Measurements from ENCODE around the gene MAPK14.

The MAPK14 gene

DNA sequence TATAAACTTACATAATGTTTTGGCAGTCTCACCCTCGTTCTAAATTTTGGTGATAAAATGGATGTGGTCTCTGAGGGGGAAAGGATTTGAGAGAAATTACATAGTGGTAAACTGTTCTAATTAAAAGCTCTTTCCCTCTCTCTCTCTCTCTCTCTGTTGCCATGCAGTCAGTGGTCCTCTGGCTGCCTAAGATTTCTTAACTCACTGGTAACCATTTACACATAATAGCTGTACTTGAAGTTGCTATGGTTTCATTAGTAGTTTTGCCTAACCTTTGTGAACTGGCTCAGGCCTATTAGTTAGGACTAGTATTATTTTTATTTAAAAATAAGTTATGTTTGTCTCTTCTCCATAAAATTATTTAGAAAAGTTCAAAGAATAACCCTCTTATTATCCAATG is 42.0 kb downstream of the MAPK14 start:
- no peak for DNase-seq (ENCODE audit: low spot score)

DNA sequence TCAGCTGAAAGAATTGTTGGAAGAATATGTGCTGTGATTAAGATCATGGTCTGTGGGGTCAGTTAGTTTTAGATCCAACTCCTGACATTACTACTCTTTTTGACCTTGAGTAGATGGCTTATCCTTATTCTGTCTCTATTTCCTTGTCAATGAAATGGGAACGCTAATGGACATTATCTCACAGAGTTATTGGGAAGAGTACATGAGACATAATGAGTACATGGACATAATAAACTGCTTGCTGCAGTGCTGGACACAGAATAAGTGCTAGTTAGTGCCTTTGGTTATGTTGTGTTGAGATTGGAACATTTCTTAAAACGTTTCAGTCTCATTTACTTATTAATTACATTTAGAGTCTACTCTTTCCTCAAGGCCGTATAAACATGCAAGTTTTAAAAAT is 42.6 kb downstream of the MAPK14 start:
- DNase-seq (ENCODE audit: low spot score) = no peak

DNA sequence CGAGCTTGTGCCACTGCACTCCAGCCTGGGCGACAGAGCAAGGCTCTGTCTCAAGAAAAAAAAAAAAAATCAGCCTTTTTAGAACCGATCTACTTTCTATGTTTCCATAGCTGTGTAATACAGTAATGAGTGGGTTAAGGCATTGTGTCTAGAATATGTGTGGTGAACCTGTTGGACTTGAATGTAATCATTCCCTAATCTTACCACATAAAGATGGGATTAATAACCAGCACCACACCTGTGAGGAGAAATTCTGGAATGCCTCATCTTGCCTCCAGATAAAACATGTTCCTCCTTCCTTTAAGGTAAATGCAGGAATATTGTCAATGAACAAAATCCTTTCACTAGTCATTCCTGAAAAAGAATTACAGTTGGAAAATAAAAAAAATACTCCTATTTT is 43.7 kb downstream of the MAPK14 start:
- DNase-seq (ENCODE audit: low spot score) = no peak

DNA sequence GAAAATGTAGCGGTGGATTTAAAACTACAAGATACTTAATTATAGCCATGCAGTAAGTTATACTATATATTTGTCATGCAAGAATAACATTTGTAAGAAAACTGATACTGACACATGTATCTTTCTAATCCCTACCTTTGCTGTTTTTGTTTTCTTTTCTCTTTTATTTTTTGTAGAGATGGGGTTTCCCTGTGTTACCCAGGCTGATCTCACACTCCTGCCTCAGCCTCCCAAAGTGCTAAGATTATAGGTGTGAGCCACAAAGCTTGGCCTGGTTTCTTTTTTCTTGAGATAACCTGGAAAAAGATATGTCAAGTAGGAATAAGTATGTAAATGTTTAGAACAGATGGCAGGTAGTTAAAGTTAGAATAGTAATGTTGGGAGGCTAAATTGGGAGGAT is 44.1 kb downstream of the MAPK14 start:
- no peak for DNase-seq (ENCODE audit: low spot score)

DNA sequence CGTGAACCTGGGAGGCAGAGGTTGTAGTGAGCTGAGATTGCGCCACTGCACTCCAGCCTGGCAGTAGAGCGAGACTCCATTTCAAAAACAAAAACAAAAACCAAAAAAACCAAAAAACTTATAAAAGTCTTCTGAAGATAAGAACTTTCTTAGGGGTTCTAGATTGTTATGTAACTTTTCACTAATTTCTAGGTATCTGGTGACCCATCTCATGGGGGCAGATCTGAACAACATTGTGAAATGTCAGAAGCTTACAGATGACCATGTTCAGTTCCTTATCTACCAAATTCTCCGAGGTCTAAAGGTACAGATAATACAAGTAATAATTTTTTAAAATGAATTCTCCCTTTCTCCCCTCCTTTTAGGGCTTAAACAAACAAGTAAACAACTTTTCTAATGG is 45.1 kb downstream of the MAPK14 start:
- no peak for DNase-seq (ENCODE audit: low spot score)

DNA sequence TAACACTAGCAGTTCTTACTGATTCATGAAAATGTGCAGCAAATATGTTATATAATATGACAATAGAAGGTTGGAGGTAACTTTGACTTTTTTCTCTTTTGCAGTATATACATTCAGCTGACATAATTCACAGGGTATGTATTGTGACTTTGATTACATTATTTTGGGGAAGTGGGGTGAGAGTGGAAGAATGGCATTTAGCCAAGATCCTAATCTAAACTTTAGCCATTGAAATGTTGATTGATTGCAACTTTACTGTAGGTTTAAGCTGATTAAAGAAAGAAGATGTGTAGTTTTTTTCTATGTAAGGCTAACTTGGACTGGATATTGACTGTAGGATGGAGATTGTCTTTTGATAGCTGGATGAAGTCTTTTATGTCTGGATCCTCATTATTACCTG is 46.0 kb downstream of the MAPK14 start:
- DNase-seq (ENCODE audit: low spot score) = no peak

DNA sequence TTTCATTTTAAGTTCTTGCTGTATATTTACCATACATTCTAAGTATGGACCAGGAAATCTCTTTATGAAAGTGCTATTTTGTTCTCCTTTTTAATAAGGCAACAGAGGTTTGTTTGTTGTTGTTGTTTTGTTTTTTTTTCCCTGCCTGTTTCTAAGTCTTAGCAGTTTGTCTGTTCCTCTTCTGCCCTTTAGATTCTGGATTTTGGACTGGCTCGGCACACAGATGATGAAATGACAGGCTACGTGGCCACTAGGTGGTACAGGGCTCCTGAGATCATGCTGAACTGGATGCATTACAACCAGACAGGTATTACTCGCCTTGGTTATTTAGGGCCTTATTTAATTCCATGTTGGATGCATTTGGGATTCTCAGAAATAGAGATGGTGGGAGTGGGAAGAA is 48.0 kb downstream of the MAPK14 start:
- peak; percentile 73 for DNase-seq (ENCODE audit: low spot score)

DNA sequence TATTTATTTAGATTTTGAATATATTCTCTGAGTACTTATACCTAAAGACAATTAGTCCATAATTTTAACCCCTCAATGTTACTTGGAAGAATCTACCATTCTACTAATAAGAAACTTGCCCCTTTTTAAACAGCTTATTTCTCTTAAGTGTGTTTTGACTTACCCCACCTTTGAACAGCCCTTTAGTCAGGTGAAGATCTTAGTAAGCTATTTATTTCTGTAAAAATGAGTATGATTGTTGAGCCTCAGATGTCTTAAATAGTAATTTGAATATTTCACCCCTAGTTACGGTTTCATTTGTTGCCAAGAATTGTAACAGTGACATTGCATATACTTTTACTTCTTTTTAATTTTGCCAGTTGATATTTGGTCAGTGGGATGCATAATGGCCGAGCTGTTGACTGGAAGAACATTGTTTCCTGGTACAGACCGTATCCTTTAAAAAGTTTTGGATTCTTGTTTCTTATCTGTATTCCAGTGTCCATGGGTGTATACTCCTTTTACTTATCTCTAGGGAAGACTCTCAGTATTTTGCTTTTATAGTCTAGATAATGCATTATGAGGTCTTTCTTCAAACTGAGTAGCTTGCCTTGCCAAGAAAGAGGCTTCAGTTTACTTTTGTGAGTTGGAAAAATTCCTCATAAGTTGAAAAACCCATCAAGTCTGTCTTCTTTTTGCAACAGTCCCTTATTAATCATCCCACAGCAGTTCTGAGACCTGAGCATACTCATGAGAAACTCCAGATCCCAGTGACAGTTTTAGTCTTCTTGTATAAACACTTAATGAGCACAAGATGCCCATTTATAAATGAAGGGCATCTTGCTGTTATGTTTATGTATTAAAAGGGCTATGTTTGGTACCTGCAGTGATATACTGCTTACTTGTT is 48.8 kb downstream of the MAPK14 start:
- DNase-seq (ENCODE audit: low spot score) = peak; percentile 38

DNA sequence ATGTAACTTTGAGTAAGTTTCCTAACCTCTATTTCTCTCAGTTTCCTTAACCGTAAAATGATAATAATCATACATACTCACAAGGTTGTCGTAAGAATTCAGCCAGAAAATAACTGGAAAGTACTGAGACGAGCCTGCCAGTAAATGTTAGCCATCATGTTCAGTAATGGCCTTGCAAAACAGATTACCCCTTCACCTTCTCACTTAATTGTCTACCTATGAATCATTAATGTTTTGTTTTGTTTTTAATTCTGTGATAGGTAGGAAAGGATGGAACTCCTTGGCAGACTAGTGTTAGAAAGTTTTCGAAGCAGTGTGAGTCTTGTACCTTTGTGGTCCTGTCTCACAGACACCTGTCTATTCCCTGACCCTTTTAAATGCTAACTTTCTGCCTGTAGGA is 50.6 kb downstream of the MAPK14 start:
- DNase-seq (ENCODE audit: low spot score) = no peak

DNA sequence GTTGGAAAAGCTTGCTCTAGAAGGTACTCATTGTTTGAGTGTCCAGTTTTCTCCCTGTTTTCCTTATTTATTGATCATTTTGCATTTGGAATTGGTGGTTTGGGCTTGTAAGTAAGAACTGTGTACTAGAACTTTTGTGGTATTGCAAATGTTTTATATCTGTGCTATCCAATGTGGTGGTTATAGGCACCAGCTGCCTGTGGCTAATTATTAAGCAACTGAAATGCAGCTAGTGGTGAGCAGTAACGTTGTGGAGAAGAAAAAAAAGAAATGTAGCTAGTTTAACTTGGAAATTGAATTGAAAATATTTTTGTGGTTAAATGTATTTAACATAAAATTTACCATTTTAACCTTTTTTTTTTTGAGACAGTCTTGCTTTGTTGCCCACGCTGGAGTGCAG is 52.0 kb downstream of the MAPK14 start:
- no peak for DNase-seq (ENCODE audit: low spot score)

DNA sequence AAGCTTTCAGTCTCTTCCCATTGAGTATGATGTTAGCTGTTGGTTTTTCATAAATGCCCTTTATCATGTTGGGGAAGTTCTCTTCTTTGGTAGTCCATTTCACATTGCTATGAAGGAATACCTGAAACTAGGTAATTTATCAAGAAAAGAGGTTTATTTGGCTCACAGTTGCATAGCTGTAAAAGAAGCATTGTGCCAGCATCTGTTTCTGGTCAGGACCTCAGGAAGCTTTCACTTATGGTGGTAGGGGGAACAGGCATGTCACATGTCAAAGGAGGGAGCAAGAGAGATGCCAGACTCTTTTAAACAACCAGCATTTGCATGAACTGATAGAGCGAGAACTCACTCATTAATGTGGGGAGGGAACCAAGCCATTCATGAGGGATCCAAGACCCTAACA is 54.7 kb downstream of the MAPK14 start:
- DNase-seq (ENCODE audit: low spot score) = no peak

DNA sequence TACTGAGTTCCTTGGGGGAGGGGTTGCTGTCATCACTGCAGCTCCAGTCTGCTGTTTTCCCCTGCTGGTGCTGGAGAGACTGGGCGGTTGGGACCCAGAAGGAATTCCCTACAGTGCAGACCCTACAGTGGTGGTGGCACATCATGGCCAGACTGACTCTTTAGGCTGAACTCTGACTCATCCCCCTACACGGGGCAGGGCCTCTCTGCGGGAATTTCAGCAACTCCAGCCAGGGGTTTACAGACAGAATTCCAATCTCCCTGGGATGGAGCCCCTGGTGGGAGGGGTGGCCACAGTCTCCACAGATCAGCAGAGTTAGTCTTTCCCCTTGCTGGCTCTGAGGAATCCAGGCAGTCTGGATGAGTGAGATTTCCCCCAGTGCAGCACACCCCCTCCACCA is 55.8 kb downstream of the MAPK14 start:
- no peak for DNase-seq (ENCODE audit: low spot score)

DNA sequence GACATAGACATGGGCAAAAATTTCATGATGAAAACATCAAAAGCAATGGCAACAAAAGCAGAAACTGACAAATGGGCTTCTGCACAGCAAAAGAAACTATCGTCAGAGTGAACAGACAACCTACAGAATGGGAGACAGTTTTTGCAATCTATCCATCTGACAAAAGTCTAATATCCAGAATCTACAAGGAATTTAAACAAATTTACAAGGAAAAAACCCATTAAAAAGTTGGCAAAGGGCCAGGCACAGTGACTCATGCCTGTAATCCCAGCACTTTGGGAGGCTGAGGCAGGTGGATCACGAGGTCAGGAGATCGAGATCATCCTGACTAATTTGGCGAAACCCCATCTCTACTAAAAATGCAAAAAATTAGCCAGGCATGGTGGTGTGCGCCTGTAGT is 60.6 kb downstream of the MAPK14 start:
- DNase-seq (ENCODE audit: low spot score) = peak; percentile 9

DNA sequence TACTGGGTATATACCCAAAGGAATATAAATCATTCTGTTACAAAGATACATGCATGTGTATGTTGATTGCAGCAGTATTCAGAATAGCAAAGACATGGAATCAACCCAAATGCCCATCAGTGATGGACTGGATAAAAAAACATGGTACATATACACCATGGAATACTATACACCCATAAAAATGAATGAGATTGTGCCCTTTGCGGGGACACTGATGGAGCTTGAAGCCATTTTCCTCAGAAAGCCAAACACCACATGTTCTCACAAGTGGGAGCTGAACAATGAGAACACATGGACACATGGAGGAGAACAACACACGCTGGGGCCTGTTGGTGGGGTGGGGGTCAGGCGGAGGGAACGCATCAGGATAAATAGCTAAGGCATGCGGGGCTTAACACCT is 61.4 kb downstream of the MAPK14 start:
- no peak for DNase-seq (ENCODE audit: low spot score)

DNA sequence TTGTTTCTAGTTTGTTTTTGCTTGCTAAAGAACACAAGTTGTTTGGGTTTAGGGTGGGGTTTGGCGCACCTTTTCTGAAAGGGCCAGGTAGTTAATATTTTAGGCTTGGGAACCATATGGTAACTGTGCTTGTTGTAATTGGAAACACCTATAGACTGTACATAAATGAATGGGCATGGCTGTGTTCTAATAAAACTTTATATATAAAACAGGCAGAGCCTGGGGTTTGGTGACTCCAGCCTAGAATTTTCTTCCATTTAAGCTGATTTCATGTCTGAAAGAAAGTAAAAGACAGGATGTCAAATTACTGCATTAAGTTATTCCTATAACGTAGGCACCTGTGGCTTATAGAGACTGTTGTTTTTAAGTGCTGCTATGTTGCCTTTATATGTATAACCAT is 66.6 kb downstream of the MAPK14 start:
- no peak for DNase-seq (ENCODE audit: low spot score)

DNA sequence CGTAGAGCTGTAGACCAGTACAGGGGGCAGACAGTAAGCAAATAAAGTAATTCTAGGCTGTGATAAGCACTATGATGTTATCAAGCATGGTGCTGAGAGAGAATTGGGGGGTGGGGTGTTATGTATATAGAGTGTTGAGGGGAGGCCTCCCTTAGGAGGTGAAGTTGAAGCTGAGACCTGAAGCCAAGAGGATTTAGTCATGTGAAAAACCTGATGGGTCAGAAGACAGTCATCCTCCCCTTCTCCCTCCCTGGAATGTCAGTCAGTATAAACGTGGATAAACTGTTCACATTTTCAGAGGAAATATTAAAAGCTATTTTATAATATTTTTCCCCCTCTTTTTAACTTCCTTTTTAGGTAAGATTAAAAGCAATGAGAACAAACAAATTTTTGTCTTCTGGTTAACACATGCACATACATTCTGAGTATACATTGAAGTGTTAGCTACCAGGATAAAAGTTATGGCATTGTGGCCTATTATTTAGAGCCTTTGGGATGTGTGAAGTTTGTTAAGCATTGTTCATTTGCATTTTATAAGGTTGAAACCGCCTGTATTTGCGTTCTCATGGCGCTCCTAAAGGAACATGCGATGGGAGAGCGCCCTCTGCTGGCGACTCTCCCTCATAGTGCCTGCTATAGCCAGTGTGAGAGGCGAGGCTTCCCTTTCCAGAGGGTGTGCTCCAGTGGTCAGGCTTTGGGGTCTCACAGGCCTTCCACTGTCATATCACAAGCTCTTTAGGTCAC is 67.3 kb downstream of the MAPK14 start:
- DNase-seq (ENCODE audit: low spot score) = peak; percentile 93

DNA sequence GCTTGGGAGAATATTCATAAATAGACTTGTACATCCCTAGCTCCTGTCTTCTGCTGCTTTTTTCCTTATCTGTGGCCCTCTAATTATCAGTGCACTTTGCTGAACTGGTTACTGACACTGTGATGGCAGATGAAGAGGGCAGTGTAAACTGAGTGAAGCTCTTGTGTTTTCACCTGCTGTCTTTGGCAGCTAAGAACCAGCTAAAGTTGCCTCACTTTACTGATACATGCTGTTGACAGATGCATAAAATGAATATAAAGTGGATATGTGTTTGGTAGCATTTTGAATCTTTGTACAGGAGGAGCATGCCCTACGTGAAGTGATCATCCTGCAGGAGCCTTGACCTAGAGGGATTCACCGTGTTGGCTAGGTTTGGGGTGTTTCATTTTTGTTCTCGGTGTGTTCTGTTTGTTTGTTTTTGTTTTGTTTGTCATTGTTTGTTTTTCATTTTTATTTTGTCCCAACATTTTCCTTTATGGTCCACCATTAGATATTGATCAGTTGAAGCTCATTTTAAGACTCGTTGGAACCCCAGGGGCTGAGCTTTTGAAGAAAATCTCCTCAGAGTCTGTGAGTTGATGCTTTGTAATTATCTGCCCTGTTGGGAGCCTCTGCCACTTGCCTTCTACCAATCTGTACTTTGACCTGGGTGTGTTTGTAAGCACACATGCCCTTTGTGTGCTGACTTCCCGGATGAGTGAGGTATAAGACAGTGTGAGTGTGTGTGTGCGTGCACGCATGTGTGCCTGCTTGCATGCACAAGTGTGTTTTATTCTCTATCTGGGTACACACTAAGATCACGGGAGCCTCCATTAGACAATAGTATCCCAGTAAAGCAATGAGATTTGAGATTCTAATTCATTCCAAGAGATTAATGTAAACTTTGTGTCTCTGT is 68.1 kb downstream of the MAPK14 start:
- no peak for DNase-seq (ENCODE audit: low spot score)

DNA sequence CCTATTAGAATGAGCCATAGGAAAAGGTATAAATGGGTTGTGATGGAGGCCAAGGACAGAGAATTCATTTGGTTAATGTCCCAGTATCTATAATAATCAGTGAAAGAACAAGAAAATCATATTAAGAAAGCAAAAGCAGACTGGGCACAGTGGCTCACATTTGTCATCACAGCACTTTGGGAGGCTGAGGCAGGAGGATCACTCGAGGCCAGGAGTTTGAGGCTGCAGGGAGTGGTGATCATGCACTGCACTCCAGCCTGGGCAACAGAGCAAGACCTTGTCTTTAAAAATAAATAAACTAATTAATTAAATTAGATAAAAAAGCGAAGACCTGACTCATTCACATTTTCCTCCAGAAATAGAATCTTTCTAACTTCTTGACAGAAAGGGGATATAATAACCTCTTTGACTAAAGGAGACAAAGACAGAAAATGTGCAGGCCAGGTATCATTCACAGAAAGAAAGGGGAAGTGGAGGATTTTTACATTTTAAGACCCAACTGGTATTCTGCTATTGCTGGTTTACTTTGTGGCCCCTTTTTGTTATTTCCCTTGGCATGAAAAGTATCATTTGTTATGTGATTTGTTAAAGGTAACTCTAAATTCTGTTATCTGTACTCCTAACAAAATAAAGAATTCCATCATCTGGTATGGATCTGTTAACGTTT is 70.8 kb downstream of the MAPK14 start:
- DNase-seq (ENCODE audit: low spot score) = no peak

DNA sequence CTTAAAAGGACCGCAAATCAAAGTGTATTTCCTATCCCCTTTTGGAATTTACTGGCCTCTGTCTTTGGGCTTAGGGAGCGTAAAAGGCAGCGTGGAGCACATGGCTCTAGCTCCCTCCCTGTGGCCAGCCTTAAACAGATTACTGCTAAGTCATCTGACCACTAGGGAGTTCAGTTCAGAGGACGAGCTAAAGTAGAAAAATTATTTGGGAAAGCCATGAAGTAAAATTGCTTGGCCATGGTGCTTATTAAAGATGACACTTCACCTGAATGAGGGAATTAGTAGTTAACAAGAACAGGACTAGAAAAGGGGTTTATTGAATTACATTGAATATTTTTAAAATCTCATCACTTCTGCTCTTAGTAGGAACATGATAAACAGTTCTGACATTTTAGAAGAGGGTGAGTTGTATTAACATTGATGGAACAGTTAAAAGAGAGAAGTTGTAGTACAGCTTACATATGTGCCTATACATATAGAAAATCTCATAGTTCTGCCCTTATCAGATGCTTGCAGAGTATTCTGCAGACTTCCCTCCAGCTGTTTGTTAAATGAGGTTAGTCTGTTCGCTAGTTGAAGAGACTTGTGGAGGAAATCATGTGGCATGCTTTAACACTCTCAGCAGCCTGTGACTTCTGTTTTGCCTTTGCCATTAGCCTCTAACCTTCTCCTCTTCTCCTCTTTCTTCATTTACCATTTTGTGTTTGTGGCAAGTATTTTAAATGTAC is 71.5 kb downstream of the MAPK14 start:
- DNase-seq (ENCODE audit: low spot score) = peak; percentile 72

DNA sequence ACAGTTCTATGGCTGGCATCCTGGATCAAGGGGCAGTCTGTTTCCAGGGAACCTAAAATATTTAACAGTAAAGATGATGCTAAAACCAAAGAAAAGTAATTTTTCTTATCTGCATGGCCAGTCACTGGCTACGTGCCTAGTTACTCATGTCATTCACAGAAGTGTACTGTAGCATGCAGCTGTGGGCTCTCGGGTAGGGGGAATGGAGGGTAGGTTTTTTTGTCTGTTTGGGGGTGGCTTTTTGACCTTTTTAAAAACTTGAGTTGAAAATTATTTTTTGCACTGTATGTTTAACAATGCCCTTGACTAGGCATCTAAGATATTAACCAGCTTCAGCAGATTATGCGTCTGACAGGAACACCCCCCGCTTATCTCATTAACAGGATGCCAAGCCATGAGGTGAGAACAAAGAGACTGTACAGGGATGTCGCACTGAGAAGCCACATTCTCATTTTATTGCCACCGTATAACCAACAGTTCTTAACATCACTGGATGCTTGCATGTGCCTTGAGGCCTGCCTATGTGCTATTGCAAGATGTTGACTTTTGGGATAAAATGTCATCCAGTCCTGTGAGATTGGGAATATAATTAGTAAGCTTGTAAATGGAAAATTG is 72.4 kb downstream of the MAPK14 start:
- DNase-seq (ENCODE audit: low spot score) = peak; percentile 74

DNA sequence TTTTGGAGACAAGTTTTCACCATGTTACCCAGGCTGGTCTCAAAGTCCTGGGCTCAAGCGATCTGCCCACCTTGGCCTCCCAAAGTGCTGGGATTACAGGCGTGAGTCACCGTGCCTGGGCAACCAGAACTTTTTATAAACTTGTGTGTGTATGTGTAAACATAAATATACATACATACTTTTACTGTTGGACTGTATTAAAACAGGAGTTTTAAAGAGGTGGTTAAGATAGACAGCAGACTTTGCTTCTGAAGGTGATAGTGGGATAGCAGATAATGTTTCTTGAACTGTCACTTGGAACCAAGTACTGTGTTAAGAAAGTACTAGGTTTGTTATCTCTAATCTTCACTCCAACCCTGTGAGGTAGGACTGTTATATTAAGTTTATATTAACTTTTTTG is 74.1 kb downstream of the MAPK14 start:
- no peak for DNase-seq (ENCODE audit: low spot score)
